Endothelial cell of umbilical vein (primary cell): Measurements from ENCODE around the gene NRDE2. TPM values are rescaled to one million over a fixed set of nuclear protein-coding genes. Genes with fewer than 3 reads are reported as not detected.

ENCODE experiments used
- BruUV-seq: library from RNA; stranded (reverse); fragments of 400-500 nt; replicated peaks from 2 replicates; lab custom pipeline; 2021; lab: Mats Ljungman, UMichigan
- CTCF ChIA-PET: fragments of 300-600, 350-600 bp; sonication (Branson Sonifier 250); formaldehyde crosslinking; loops from one replicate; lab custom pipeline; 2021; ENCODE audit warnings: antibody characterized with exemption, inconsistent platforms; lab: Charles Lee
- POLR2A ChIA-PET: fragments of 300-600, 350-600 bp; sonication (Branson Sonifier 250); formaldehyde crosslinking; loops from one replicate; lab custom pipeline; 2021; ENCODE audit warnings: antibody characterized with exemption, inconsistent platforms; lab: Charles Lee
- DNase-seq: peaks from one replicate; pipeline ENCODE4 v3.0.0-alpha.2; 2011; ENCODE audit warnings: low read depth, low spot score
- FAIRE-seq: peaks from 2 replicates; lab custom pipeline; 2011; peaks lifted over from hg19 to GRCh38; lab: Jason Lieb, UNC
- H2AFZ ChIP-seq: 2 replicates; pipeline ENCODE4 v1.6.0; 2012; ENCODE audit warnings: low read depth, low read length, control low read depth, inconsistent platforms
- H3K27ac ChIP-seq: 2 replicates; pipeline ENCODE4 v1.5.1; 2011; ENCODE audit warnings: low read depth, mild to moderate bottlenecking, control low read depth, low read length, moderate library complexity; ENCODE audit not compliant: insufficient read depth
- H3K27me3 ChIP-seq, 2 experiments: 2 replicates each; pipeline versions ENCODE4 v1.6.0 to v1.6.1; 2011; ENCODE audit warnings: low read length in 2 of 2, mixed read lengths in 1 of 2; ENCODE audit not compliant: control insufficient read depth in 2 of 2, insufficient read depth in 2 of 2
- H3K36me3 ChIP-seq, 2 experiments: 2 replicates in 1 of 2; 3 replicates in 1 of 2; pipeline ENCODE4 v1.5.1; 2011; ENCODE audit warnings: low read length in 2 of 2, mild to moderate bottlenecking in 1 of 2, moderate library complexity in 1 of 2; ENCODE audit not compliant: control insufficient read depth in 2 of 2, insufficient read depth in 2 of 2; ENCODE audit errors: extremely low read depth in 1 of 2
- H3K4me1 ChIP-seq: 3 replicates; pipeline ENCODE4 v1.5.1; 2011; ENCODE audit warnings: mild to moderate bottlenecking, low read length; ENCODE audit not compliant: control insufficient read depth, insufficient read depth; ENCODE audit errors: extremely low read depth
- H3K4me2 ChIP-seq: 2 replicates; pipeline ENCODE4 v1.6.1; 2011; ENCODE audit warnings: low read length, control low read depth, mixed read lengths; ENCODE audit not compliant: insufficient read depth
- H3K4me3 ChIP-seq, 3 experiments: fragments of 200-600 bp in 1 of 3; sonication (generic), shearing (Covaris generic) in 1 of 3; replicated peaks in 1 of 3; 2 replicates each; pipeline ENCODE4 v1.5.1; 2011 to 2016; ENCODE audit warnings: control low read depth in 3 of 3, low read length in 3 of 3, mild to moderate bottlenecking in 2 of 3, inconsistent platforms in 1 of 3, low read depth in 1 of 3, moderate library complexity in 1 of 3; ENCODE audit not compliant: insufficient read depth in 1 of 3
- H3K79me2 ChIP-seq: 2 replicates; pipeline ENCODE4 v1.6.0; 2012; ENCODE audit warnings: low read length, inconsistent platforms; ENCODE audit not compliant: control insufficient read depth, insufficient read depth
- H3K9ac ChIP-seq: replicated peaks from 2 replicates; pipeline ENCODE3; 2011; ENCODE audit warnings: low read length, control low read depth; ENCODE audit not compliant: insufficient read depth; ENCODE audit errors: extremely low read depth
- H3K9me1 ChIP-seq: replicated peaks from 3 replicates; pipeline ENCODE4 v1.6.0; 2011; ENCODE audit warnings: mild to moderate bottlenecking, low read length; ENCODE audit not compliant: control insufficient read depth, insufficient read depth; ENCODE audit errors: extremely low read depth
- H3K9me3 ChIP-seq: replicated peaks from 2 replicates; pipeline ENCODE4 v1.5.1; 2012; ENCODE audit warnings: low read length, inconsistent platforms; ENCODE audit not compliant: control insufficient read depth, insufficient read depth
- H4K20me1 ChIP-seq: replicated peaks from 2 replicates; pipeline ENCODE3; 2011; ENCODE audit warnings: mild to moderate bottlenecking, low read length; ENCODE audit not compliant: control insufficient read depth, insufficient read depth; ENCODE audit errors: extremely low read depth
- CTCF ChIP-seq, 2 donors: IDR thresholded peaks; 1 replicate in 1 of 2; 2 replicates in 1 of 2; pipeline ENCODE4 v1.5.1; 2011; ENCODE audit warnings: low read length in 2 of 2, mild to moderate bottlenecking in 2 of 2, moderate library complexity in 2 of 2, control low read depth in 1 of 2, inconsistent platforms in 1 of 2, low read depth in 1 of 2; ENCODE audit not compliant: insufficient read depth in 1 of 2; ENCODE audit errors: extremely low read depth in 1 of 2
- EZH2 ChIP-seq: IDR thresholded peaks from 2 replicates; pipeline ENCODE4 v1.6.1; 2012; ENCODE audit warnings: borderline replicate concordance, low read depth, mild to moderate bottlenecking, moderate library complexity, low read length, inconsistent platforms; ENCODE audit not compliant: severe bottlenecking
- FOS ChIP-seq: IDR thresholded peaks from 2 replicates; pipeline ENCODE4 v1.6.1; 2011; ENCODE audit warnings: mild to moderate bottlenecking, low read length, moderate library complexity, borderline replicate concordance; ENCODE audit not compliant: insufficient read depth
- GATA2 ChIP-seq: IDR thresholded peaks from 2 replicates; pipeline ENCODE4 v1.7.0; 2011; ENCODE audit warnings: low read depth, mild to moderate bottlenecking, moderate library complexity, mixed read lengths, low read length; ENCODE audit not compliant: insufficient read length, insufficient read depth
- JUN ChIP-seq: IDR thresholded peaks from 2 replicates; pipeline ENCODE4 v1.6.1; 2011; ENCODE audit warnings: borderline replicate concordance, low read depth; ENCODE audit not compliant: insufficient read length, insufficient read depth
- MAX ChIP-seq: IDR thresholded peaks from 2 replicates; pipeline ENCODE4 v1.6.1; 2011; ENCODE audit not compliant: insufficient read depth, insufficient read length
- MYC ChIP-seq: IDR thresholded peaks from one replicate; pipeline ENCODE4 v1.6.1; 2011; ENCODE audit warnings: mild to moderate bottlenecking, low read depth, low read length
- POLR2A ChIP-seq: IDR thresholded peaks from 2 replicates; pipeline ENCODE4 v1.6.1; 2012; ENCODE audit warnings: low read depth, mild to moderate bottlenecking, control low read depth, low read length
- POLR2AphosphoS5 ChIP-seq: IDR thresholded peaks from 2 replicates; pipeline ENCODE4 v1.6.1; 2012; ENCODE audit warnings: low read depth, mild to moderate bottlenecking, control low read depth, low read length, moderate library complexity; ENCODE audit not compliant: insufficient read depth
- dilution Hi-C: fragments of 300-500 bp; cut with MboI; formaldehyde crosslinking; loops from one replicate; pipeline ENCODE4 v1.15.0; 2019; ENCODE audit warnings: low sequenced_read_pairs; ENCODE audit not compliant: extremely low pct_ligation_motif_present
- intact Hi-C: fragments of 100-400 bp; cut with micrococcal nuclease; formaldehyde crosslinking; loops from one replicate; pipeline ENCODE4 v1.10.0; 2022
- polyA plus RNA-seq, 4 experiments: library from polyadenylated mRNA; depleted of rRNA in 3 of 4; stranded (reverse) in 3 of 4; unstranded in 1 of 4; fragments of >200 nt; gene quantifications; 2 replicates each; pipeline versions ENCODE4 v1.2.1 to v1.2.3, GENCODE V29; 2011 to 2012; ENCODE audit warnings: missing spikeins in 1 of 4
- total RNA-seq: library from RNA; stranded (reverse); gene quantifications from 2 replicates; pipeline ENCODE4 v1.2.3, GENCODE V29; 2021

The NRDE2 gene
- total and polyA plus RNA-seq, 2 donors (not counting 3 experiments of a cell fraction or from before 2014, with no cell fraction given): 8.5 to 22.1 TPM

DNA sequence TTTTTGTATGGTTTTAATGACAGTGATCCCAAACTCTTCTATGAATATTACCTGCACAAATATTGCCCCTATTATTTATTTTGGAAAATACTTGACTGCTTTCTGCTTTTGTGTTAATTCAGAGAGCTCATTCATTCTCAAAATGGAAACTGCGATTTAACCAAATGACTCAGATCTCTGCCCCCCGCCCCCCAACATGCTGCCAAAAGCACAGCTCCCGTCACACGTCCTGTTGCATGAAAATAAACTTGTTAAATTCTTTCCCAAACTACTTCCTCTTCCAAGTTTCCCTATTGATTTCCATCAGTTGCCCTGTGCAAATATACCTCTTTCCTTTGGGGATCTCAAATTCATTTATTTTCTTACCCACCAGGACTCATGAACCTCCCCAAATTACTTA is 18.0 kb upstream of the NRDE2 start:
- DNase-seq: no peak

More for the DNA sequence above, 18.0 kb upstream of the NRDE2 start:
- TF ChIP-seq GATA2 (no peak), EZH2 (no peak), CTCF (IDR thresholded peaks at IDR 0.05; ENCODE audit: extremely low read depth in 1 of 2, insufficient read depth in 1 of 2, low read depth in 1 of 2, low read length in 2 of 2) (no peak), FOS (no peak), POLR2A (no peak), MAX (no peak), JUN (no peak), MYC (no peak), POLR2AphosphoS5 (no peak)
- no peak overlapping the region for H3K9ac ChIP-seq
- ChIA-PET POLR2A (interaction anchor here (0.9 kb wide), 1 partner anchor 14 kb away, joined by 5 read pairs; no protein-coding TSS in a partner anchor), CTCF (interaction anchor here (0.6 to 1.3 kb wide), 4 partner anchors 9 to 16 kb away, joined by 3 read pairs; no protein-coding TSS in a partner anchor)
- no peaks in the 10 kb centered on the region for H3K4me1 ChIP-seq
- BruUV-seq: no TSS peak
- no peak for FAIRE-seq
- H3K4me2 ChIP-seq: no peak overlapping the region
- no peaks in the 10 kb centered on the region for H4K20me1 ChIP-seq
- H3K36me3 ChIP-seq: no peaks in the 10 kb centered on the region
- no peaks in the 10 kb centered on the region for H3K9me3 ChIP-seq
- H3K9me1 ChIP-seq: no peaks in the 10 kb centered on the region
- H3K27ac ChIP-seq: no peak overlapping the region
- no peak overlapping the region for H3K4me3 ChIP-seq
- H3K79me2 ChIP-seq: no peaks in the 10 kb centered on the region
- peaks cover 3 to 5% of the 10 kb centered on the region in 2 experiments for H3K27me3 ChIP-seq
- intact Hi-C loops (no loop called here), dilution Hi-C loops (no loop called here)
- no peak overlapping the region for H2AFZ ChIP-seq
